K562 (cell line): ENCODE measurements around the gene PLA2G15. TPM values are rescaled to one million over a fixed set of nuclear protein-coding genes. Genes with fewer than 3 reads are reported as not detected.

Source experiments
- DDX20 ChIP-seq: fragments of 450-650 bp; IDR thresholded peaks from 2 replicates; pipeline ENCODE4 v1.6.1; 2016; ENCODE audit warnings: missing genetic modification characterization, low read depth, mild to moderate bottlenecking, missing compliant biosample characterization, moderate library complexity
- EP400 ChIP-seq: fragments of 450-650 bp; IDR thresholded peaks from 2 replicates; pipeline ENCODE4 v1.6.1; 2017; ENCODE audit warnings: antibody characterized with exemption, mild to moderate bottlenecking, moderate library complexity
- MAFG ChIP-seq: fragments of 450-650 bp; conservative IDR thresholded peaks from 2 replicates; pipeline ENCODE4 v1.6.1; 2016; ENCODE audit warnings: missing genetic modification characterization, missing compliant biosample characterization
- MYC ChIP-seq, 2 experiments: fragments of 250-450 bp in 1 of 2; sonication (Bioruptor Pico) in 1 of 2; IDR thresholded peaks; 2 replicates each; pipeline versions ENCODE4 v1.5.1 to v1.6.1; 2012 to 2021; ENCODE audit warnings: low read depth in 2 of 2, borderline replicate concordance in 1 of 2, improper control_type of control experiment in 1 of 2, low read length in 1 of 2, mild to moderate bottlenecking in 1 of 2, moderate library complexity in 1 of 2
- NBN ChIP-seq: fragments of 450-650 bp; IDR thresholded peaks from 2 replicates; pipeline ENCODE4 v1.6.1; 2016; ENCODE audit warnings: low read depth, mild to moderate bottlenecking
- PCBP2 ChIP-seq: fragments of 200-400 bp; formaldehyde crosslinking; IDR thresholded peaks from 2 replicates; pipeline ENCODE4 v1.6.1; 2018; ENCODE audit warnings: low read length, low read depth, mild to moderate bottlenecking, moderate library complexity; ENCODE audit not compliant: poor library complexity, severe bottlenecking
- POLR2A ChIP-seq: fragments of 450-650 bp; conservative IDR thresholded peaks from 2 replicates; pipeline ENCODE4 v1.6.1; 2016
- PTRF ChIP-seq: fragments of 450-650 bp; IDR thresholded peaks from 2 replicates; pipeline ENCODE4 v1.6.1; 2016; ENCODE audit warnings: mild to moderate bottlenecking, missing genetic modification characterization, missing compliant biosample characterization
- RBM14 ChIP-seq: fragments of 200-400 bp; formaldehyde crosslinking; IDR thresholded peaks from 2 replicates; pipeline ENCODE4 v1.6.1; 2018; ENCODE audit warnings: low read depth, mild to moderate bottlenecking, low read length, moderate library complexity, borderline replicate concordance; ENCODE audit not compliant: insufficient read depth
- REST ChIP-seq, 2 experiments: fragments of 450-650 bp; formaldehyde crosslinking in 1 of 2; IDR thresholded peaks; 2 replicates each; pipeline versions ENCODE4 v1.4.0 to v1.6.1; 2014 to 2020; ENCODE audit warnings: mild to moderate bottlenecking in 2 of 2, borderline replicate concordance in 1 of 2, low read depth in 1 of 2
- SMARCB1 ChIP-seq: IDR thresholded peaks from 2 replicates; pipeline ENCODE4 v1.6.1; 2011; ENCODE audit warnings: improper control_type of control experiment, low read depth; ENCODE audit not compliant: insufficient read length
- ZC3H4 ChIP-seq: sonication (generic); formaldehyde crosslinking; IDR thresholded peaks from 2 replicates; pipeline ENCODE4 v1.9.0; 2021; ENCODE audit warnings: missing genetic modification reagents, borderline replicate concordance
- ZKSCAN1 ChIP-seq: fragments of 150-350 bp; IDR thresholded peaks from 2 replicates; pipeline ENCODE4 v1.6.1; 2016; ENCODE audit warnings: low read depth, low read length
- ZNF212 ChIP-seq: fragments of 450-650 bp; formaldehyde crosslinking; IDR thresholded peaks from 2 replicates; pipeline ENCODE4 v1.4.0; 2020; ENCODE audit warnings: mild to moderate bottlenecking
- ZNF217 ChIP-seq: sonication (generic); formaldehyde crosslinking; IDR thresholded peaks from 2 replicates; pipeline ENCODE4 v1.8.0; 2022; ENCODE audit warnings: mild to moderate bottlenecking, missing genetic modification reagents
- ZNF224 ChIP-seq: sonication (generic); formaldehyde crosslinking; IDR thresholded peaks from 2 replicates; pipeline ENCODE4 v1.8.0; 2022; ENCODE audit warnings: mild to moderate bottlenecking, missing genetic modification reagents
- ZNF717 ChIP-seq: fragments of 250-450 bp; sonication (Bioruptor Pico); IDR thresholded peaks from 2 replicates; pipeline ENCODE4 v1.5.0; 2021
- ZNF830 ChIP-seq: fragments of 250-450 bp; sonication (Bioruptor Pico); IDR thresholded peaks from 2 replicates; pipeline ENCODE4 v1.5.0; 2021; ENCODE audit warnings: mild to moderate bottlenecking
- polyA plus RNA-seq, 8 experiments: library from polyadenylated mRNA; depleted of rRNA in 4 of 8; stranded (reverse) in 5 of 8; unstranded in 3 of 8; fragments of >200 nt; fragmentation: Nextera tagmentation in 2 of 8; fragmentation: Illumina TruSeq in 1 of 8; extraction: Ambion mirVana in 2 of 8; extraction: Trizol in 1 of 8; gene quantifications; 2 replicates each; pipeline versions ENCODE4 v1.2.1 to v1.2.3, GENCODE V29; 2011 to 2014; ENCODE audit warnings: inconsistent platforms in 1 of 8, missing spikeins in 1 of 8
- total RNA-seq, 7 experiments: library from RNA; depleted of rRNA in 6 of 7; stranded (reverse); fragments of >200 nt in 6 of 7; fragmentation: Illumina TruSeq in 2 of 7; extraction: Trizol in 2 of 7; gene quantifications; 2 replicates each; pipeline versions ENCODE4 v1.2.1 to v1.2.3, GENCODE V29; 2011 to 2021; ENCODE audit warnings: low replicate concordance in 1 of 7
- TF ChIP-seq, protein P1 (sequence below): fragments of 450-650 bp; IDR thresholded peaks from 2 replicates; pipeline ENCODE4 v1.6.1; 2016

Gene PLA2G15
- total and polyA plus RNA-seq, 9 of the 15 experiments (the other 6 are each of a cell fraction or from before 2014, with no cell fraction given), result 0.42 to 8.6 (median 4.8) TPM

DNA sequence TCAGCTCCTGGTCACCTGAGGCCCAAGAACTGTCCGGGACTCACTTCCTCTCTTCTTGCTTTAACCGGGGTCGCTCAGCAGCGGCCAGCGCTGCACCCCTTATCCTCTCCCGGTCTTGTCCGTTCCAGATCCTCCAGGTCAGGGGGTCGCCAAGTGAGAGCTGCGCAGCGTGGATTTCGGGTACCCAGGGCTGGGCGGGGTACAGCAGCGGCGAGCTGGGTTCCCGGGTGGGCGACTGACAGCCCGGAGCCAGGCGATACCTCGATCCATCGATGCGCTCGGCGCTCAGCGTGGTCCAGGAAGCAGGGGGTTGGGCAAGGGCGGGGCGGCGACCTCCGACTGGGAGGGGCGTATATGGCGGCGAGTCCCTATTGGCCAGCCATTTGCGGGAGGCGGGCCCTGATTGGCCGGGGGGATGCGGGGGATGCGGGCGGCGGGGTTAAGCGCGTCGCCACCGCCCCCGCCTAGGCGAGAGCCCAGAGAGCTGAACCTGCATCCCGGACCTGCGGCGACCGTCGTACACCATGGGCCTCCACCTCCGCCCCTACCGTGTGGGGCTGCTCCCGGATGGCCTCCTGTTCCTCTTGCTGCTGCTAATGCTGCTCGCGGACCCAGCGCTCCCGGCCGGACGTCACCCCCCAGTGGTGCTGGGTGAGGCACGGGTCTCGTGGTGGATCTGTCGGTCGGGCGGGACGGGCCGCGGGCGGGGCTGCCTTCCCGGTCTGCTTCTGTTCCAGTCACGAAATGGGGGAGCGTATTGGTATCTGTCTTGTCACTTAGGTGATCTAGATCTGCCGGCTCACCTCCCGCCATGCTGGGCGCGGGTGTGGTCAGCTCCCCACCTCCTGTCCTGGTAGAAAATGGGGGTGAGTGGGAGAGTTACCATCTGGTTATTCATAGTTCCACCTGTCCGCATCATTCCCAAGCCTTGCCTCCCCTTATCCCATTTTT lies at the start of gene PLA2G15 (continued):
- TF ChIP-seq REST (IDR thresholded peaks at IDR 0.05; ENCODE audit: borderline replicate concordance), result peak; percentile 96
- TF ChIP-seq REST (CRISPR knock-in tag; IDR thresholded peaks at IDR 0.05; ENCODE audit: low read depth), result no peak
- TF ChIP-seq NBN, result 0 out of 2 replicates have a peak, but pooled peaks have one; percentile 21
- TF ChIP-seq ZNF224 (CRISPR knock-in tag), result no peak
- no peak for TF ChIP-seq ZNF717 (CRISPR knock-in tag)
- no peak for TF ChIP-seq DDX20 (tag)
- TF ChIP-seq ZNF217 (CRISPR knock-in tag), result no peak
- no peak for TF ChIP-seq MAFG (tag)
- no peak for TF ChIP-seq SMARCB1
- TF ChIP-seq EP400, result peak; percentile 66; the same call in 1 of the 2 replicates
- no peak for TF ChIP-seq ZC3H4
- peak; percentile 65 for TF ChIP-seq POLR2A
- no peak for TF ChIP-seq RBM14
- TF ChIP-seq ZKSCAN1, result no peak
- peak; percentile 55 for TF ChIP-seq MYC (IDR thresholded peaks at IDR 0.05; ENCODE audit: low read depth, low read length)
- TF ChIP-seq MYC (CRISPR knock-in tag; IDR thresholded peaks at IDR 0.05; ENCODE audit: borderline replicate concordance, low read depth), result 0 out of 2 replicates have a peak, but pooled peaks have one; percentile 47
- TF ChIP-seq ZNF212 (CRISPR knock-in tag), result no peak
- TF ChIP-seq ZNF830 (CRISPR knock-in tag), result no peak
- no peak for TF ChIP-seq PTRF (tag)
- no peak for TF ChIP-seq PCBP2
- TF ChIP-seq, protein P1, sequence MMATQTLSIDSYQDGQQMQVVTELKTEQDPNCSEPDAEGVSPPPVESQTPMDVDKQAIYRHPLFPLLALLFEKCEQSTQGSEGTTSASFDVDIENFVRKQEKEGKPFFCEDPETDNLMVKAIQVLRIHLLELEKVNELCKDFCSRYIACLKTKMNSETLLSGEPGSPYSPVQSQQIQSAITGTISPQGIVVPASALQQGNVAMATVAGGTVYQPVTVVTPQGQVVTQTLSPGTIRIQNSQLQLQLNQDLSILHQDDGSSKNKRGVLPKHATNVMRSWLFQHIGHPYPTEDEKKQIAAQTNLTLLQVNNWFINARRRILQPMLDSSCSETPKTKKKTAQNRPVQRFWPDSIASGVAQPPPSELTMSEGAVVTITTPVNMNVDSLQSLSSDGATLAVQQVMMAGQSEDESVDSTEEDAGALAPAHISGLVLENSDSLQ, result peak; percentile 80
